ENCODE results near the gene FAAP20. TPM values are rescaled to one million over a fixed set of nuclear protein-coding genes. Genes with fewer than 3 reads are reported as not detected.

FAAP20 gene
- total and polyA plus RNA-seq, 2 of the 8 experiments (the other 6 are each of a cell fraction or from before 2014, with no cell fraction given), result 58.4 to 99.8 TPM

DNA sequence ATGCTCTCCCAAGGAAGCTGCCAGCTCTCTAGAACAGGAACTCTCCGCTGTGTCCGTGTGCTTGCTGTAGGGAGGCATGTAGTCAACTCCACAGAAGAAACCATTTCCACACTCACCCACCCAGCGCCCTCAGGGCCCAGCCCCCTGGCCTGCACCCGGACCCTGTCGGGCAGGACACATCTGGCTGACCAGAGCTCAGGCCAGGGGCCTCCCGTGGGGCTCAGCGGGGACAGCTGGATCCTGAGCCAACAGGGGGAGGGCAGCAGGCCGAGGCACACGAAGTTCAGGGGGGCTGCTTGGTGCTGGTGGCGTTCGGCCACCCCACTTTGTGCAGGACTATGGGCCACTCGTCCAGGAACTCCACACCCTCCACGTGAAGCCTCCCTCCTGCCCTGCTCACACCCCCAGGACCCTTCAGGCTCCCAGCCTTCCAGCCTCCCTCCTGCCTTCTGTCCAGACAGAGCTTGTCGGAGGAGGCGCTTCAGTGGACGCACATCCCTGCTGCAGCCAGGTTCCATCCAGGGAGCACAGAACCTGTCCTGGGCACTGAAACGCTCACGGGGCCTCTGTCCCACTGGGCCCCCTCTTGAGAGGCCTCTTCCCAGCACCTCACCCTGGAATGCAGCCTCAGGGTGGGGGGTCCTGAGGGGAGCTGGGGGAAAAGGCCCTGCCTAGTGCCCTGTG lies 15.0 kb upstream of the FAAP20 start:
- Histone ChIP-seq H3K79me1 (ENCODE audit: low read depth, low read length) (no peaks in the 10 kb centered on the region), H2AFZ (ENCODE audit: low read length) (no peak overlapping the region), H3K23ac (ENCODE audit: insufficient read length) (no peak overlapping the region), H3K27me3 (replicated peaks in 1 of 4; ENCODE audit: control insufficient read depth in 3 of 4, extremely low read depth in 1 of 4, insufficient read depth in 3 of 4, low read length in 3 of 4) (peaks cover 0 to 11% (median 6%) of the 10 kb centered on the region in 4 experiments; a peak in 4 of 7 replicates), H2BK20ac (ENCODE audit: low read length) (no peak overlapping the region), H2BK12ac (ENCODE audit: low read depth, low read length) (0 out of 2 replicates have a peak overlapping the region, but pooled peaks have one; percentile 50), H3K36me3 (ENCODE audit: control insufficient read depth in 2 of 4, insufficient read depth in 4 of 4, low read length in 3 of 4) (no peaks in the 10 kb centered on the region), H3K27ac (ENCODE audit: low read depth, low read length) (no peak overlapping the region), H4K91ac (replicated peaks; ENCODE audit: insufficient read length, low read length) (peak overlapping the region; percentile 42), H4K5ac (ENCODE audit: insufficient read length, low read depth, low read length) (no peak overlapping the region), H3K4me3 (ENCODE audit: extremely low read depth in 1 of 4, insufficient read depth in 2 of 4, low read depth in 3 of 4, low read length in 4 of 4) (no peak overlapping the region), H3K9ac (replicated peaks in 1 of 4; ENCODE audit: extremely low read depth in 1 of 4, low read depth in 3 of 4, low read length in 3 of 4) (no peak overlapping the region), H3K4ac (replicated peaks; ENCODE audit: insufficient read length, low read depth, low read length) (no peak overlapping the region), H2AK5ac (ENCODE audit: low read depth, low read length) (0 out of 2 replicates have a peak overlapping the region, but pooled peaks have one; percentile 39), H4K8ac (ENCODE audit: extremely low read depth, insufficient read depth, low read length) (no peak overlapping the region; the same call in 1 of the 2 replicates), H3K4me2 (ENCODE audit: insufficient read depth in 1 of 2, low read depth in 2 of 2, low read length in 2 of 2) (no peak overlapping the region), H2BK5ac (ENCODE audit: low read depth, low read length) (peak overlapping the region; percentile 44; the same call in 1 of the 2 replicates), H3K9me3 (ENCODE audit: insufficient read depth in 2 of 2, low read depth in 1 of 2, low read length in 1 of 2) (no peaks in the 10 kb centered on the region), H4K20me1 (replicated peaks in 1 of 2; ENCODE audit: control insufficient read depth in 1 of 2, insufficient read depth in 2 of 2, low read length in 2 of 2) (no peaks in the 10 kb centered on the region), H2BK15ac (ENCODE audit: low read length) (no peak overlapping the region), H3K56ac (replicated peaks; ENCODE audit: insufficient read length, low read depth, low read length) (no peak overlapping the region), H3K79me2 (ENCODE audit: control insufficient read depth in 1 of 2, insufficient read depth in 2 of 2, low read length in 2 of 2) (no peaks in the 10 kb centered on the region), H3K14ac (ENCODE audit: insufficient read length) (no peak overlapping the region), H3K4me1 (replicated peaks in 1 of 4; ENCODE audit: control insufficient read depth in 3 of 4, insufficient read depth in 4 of 4, low read length in 3 of 4) (peaks cover 3 to 21% (median 18%) of the 10 kb centered on the region in 4 experiments), H2BK120ac (replicated peaks; ENCODE audit: low read depth, low read length) (no peak overlapping the region), H3K18ac (ENCODE audit: extremely low read depth, low read length) (no peak overlapping the region), H3K23me2 (ENCODE audit: low read depth, low read length) (peaks cover 4% of the 10 kb centered on the region)
- ChIA-PET POLR2A (ENCODE audit: partially characterized antibody) (interaction anchor here (2.1 to 4.0 kb wide), 2 partner anchors 20 to 22 kb away, joined by 5 to 19 read pairs; no protein-coding TSS in a partner anchor), CTCF (ENCODE audit: partially characterized antibody) (interaction anchor here (0.8 to 4.3 kb wide), 10 partner anchors 11 to 175 kb away, joined by 3 to 22 read pairs (median 4); partner anchors contain the start of gene FAAP20)
- WGBS, 2 experiments (ENCODE audit: extremely low coverage in 1 of 2, insufficient coverage in 1 of 2, insufficient read length in 1 of 2, insufficient replicate concordance in 2 of 2, low coverage in 1 of 2, low lambda C conversion rate in 2 of 2, missing lambda C conversion rate in 1 of 2), result 86% methylated on average over 18 of the region's 18 CpGs; no CpG with 5 or more reads in 1 of the 2 experiments
- TF ChIP-seq FOSL1 (IDR thresholded peaks at IDR 0.05; ENCODE audit: insufficient read depth, low read depth, low read length) (no peak), ZNF274 (IDR thresholded peaks at IDR 0.05; ENCODE audit: borderline replicate concordance, extremely low read depth, low read length) (no peak), GABPA (IDR thresholded peaks at IDR 0.05; ENCODE audit: borderline replicate concordance, insufficient read depth, low read length) (no peak), SP1 (IDR thresholded peaks at IDR 0.05; ENCODE audit: low read depth, low read length) (no peak), SIX5 (IDR thresholded peaks at IDR 0.05; ENCODE audit: low read depth, low read length) (no peak), RFX5 (IDR thresholded peaks at IDR 0.05; ENCODE audit: borderline replicate concordance, low read depth, low read length) (no peak), CTBP2 (IDR thresholded peaks at IDR 0.05; ENCODE audit: borderline replicate concordance, insufficient read depth, insufficient read length, low read length) (no peak)
- FAIRE-seq (no peak), DNase-seq (ENCODE audit: low read depth in 1 of 2, low spot score in 2 of 2) (no peak)

Measured in H1 (cell line).